Activated CD4-positive, alpha-beta T cell treated with anti-CD3 and anti-CD28 coated beads, Interleukin-2, amount 50 U/mL, for 24 hours (primary cell): ENCODE data around the gene ANKRD33B.
"Not testable (repeated sequence)": the region's sequence is repeated elsewhere in the genome, so short reads cannot be mapped to it uniquely, and the experiment has no call there.

Experiments
- DNase-seq, 2 donors: peaks; one replicate each; pipeline ENCODE4 v3.0.0-alpha.2; 2020; ENCODE audit warnings: low read depth in 1 of 2, low spot score in 1 of 2

Gene ANKRD33B

DNA sequence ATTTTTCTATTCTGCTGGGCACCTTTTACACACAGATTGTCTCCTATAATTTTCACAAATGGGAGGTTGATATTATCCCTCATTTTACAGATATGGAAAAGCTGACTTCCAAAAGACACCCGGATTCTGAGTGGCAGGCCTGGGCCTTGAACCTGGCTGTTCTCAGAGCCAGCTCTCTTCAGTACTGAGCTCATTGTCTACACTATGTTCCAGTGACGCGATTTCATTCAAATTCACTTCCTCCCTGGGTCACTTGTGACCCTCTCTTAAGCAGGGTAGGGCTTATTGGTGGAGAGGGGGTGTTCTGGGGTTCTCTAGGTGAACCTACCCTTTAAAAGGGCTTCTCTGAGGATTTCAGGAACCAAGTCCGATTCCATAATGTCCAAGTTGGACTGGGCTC, 70.2 kb downstream of the ANKRD33B start:
- DNase-seq, result no peak

DNA sequence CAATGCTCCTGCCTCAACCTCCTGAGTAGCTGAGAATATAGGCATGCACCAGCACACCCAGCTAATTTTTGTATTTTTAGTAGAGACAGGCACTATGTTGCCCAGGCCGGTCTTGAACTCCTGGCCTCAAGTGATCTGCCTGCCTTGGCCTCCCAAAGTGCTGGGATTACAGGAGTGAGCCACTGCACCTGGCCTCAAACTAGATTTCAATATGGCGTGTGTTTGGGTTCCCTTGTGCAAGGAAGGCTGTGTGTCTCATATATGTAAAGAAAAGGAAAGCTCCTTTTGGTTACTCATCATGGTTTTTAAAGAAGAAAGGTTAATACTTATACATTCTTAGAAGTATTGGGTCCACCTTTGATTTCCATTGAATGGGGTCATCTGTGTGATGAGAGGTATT, 70.7 kb downstream of the ANKRD33B start:
- DNase-seq, result no peak

DNA sequence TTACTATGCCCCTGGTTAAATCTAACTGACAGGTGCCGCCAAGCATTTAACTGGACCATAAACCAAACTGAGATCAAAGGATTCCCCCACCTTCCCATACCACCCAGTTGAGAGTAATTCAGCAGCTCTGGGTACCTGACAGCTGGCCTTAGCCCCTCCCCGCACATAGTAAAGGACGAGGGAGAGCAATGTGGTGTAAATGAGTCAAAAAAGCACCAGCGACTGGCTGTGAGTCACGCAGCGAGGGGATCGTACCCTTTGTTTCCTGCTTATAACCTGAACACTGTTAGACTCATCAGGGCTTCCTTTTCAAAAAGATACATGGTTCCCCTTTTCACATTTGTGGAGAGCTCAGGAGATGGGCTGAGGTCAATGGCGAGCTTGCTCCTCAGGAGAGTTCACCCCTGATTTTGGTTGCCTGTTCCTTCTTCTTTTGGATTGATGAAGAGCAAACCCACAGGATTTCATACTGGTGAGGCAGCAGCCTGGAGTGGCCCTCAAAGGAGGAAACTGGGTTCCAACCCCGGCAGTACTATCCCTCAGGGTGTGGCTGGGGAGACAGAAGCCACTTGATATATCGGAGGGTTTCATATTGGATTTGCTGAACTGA, 71.5 kb downstream of the ANKRD33B start:
- peak; percentile 38 to 70 for DNase-seq

DNA sequence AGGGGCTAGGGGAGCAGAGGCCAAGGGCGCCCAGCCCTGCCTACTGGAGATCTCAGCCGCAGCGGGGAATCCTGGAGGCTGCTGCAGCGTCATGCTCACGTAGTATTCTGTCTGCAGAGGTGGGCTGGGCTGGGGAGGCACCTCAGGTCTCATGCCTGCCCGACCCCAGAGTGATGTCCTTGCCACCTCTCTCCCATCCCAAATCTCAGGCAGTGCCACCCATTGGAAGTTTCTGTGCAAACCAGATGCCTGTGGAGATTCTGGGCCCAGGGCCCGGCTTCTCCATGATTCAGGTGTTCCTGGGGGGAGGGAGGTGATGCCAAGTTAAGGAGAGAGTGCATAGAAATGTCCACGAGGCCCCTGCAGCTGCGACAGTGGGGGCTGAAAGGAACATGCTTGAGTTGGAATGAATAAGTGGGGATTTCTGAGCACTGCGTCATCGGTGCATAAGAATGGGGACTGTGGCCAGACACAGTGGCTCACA, 72.0 kb downstream of the ANKRD33B start:
- no peak for DNase-seq

DNA sequence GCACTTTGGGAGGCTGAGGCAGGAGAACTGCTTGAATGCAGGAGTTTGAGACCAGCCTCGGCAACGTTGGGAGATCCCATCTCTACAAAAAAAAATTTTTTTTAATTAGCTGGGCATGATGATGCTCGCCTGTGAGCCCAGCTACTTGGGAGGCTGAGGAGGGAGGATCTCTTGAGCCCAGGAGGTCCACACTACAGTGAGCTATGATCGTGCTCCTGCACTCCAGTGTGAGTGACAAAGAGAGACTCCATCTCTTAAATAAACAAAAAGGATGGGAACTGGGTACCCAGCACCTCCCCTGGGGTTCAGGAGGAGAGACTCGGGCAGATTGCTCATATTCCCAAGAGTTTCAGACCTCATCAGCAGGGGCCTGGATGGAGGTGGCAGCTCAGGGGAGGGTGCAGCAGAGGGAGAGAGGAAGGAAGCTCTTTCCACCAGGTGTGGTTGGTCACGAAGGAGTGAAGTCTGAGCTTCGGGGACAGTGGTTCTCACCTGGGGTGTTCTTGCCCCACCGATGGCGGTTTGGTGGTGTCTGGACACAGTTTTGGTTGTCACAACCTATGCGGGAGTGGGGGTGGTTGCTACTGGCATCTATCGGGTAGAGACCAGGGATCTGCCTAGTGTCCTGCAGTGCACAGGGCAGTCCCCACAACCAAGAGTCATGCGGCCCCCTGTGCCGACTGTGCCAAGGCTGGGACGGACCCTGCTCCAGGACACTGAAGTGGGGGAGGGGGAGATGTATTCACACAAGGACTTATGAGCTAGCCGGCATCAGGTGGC, 72.7 kb downstream of the ANKRD33B start:
- no peak for DNase-seq

DNA sequence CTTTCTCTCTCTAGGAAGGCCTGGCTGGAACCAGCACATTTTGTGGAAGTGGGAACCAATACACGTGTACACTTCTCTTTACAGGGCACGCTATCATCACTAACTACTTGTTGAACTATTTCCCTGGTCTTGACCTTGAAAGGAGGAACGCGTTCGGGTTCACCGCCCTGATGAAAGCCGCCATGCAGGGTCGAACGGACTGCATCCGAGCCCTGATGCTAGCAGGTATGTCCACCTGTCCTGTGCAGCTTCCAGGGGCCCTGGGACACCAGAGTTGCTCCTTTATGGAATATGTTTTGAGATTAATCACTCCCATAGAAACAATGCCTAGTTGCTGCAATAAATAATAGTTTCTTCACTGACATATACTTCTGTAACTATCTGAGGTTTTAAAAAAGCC, 74.1 kb downstream of the ANKRD33B start:
- DNase-seq, result no peak

DNA sequence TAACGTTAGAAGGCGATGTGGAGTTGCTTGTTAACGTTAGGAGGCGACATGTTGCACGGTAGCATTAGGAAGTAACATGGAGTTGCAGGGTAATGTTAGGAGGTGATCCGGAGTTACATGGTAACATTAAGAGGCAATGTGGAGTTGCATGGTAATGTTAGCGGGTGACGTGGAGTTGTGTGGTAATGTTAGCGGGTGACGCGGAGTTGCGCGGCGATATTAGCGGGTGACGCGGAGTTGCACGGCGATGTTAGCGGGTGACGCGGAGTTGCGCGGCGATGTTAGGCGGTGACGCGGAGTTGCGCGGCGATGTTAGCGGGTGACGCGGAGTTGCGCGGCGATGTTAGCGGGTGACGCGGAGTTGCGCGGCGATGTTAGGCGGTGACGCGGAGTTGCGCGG, 74.9 kb downstream of the ANKRD33B start:
- DNase-seq, result not testable (repeated sequence)

DNA sequence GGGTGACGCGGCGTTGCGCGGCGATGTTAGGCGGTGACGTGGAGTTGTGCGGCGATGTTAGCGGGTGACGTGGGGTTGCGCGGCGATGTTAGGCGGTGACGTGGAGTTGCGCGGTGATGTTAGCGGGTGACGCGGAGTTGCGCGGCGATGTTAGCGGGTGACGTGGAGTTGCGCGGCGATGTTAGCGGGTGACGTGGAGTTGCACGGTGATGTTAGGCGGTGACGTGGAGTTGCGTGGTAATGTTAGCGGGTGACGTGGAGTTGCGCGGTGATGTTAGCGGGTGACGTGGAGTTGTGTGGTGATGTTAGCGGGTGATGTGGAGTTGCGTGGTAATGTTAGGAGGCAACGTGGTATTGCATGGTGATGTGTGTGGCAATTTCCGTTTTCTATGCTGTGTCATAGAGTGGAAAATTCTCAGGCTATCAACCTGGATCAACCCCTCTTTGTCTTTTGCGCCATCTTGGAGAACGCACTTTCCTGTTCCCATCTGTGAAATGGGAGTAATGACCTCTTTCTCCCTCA, 76.0 kb downstream of the ANKRD33B start:
- no peak for DNase-seq

DNA sequence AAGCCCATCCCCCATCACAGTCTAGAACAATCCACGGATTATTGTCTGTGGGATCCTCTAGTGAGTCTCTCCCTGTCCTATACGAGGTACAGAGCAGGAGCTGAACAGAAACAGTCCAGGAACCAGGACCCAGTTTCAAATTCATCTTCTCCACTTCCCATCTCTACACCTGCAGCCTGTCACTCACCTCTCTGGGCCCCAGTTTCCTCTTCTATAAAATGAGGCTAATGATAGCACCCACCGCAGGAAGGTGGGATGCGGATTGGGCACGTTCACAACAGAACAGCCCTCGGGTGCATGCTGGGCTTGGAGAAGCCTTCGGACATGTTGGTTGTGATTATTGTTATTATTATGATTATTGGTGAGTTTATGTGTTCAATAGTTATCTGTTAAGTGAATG, 78.5 kb downstream of the ANKRD33B start:
- DNase-seq, result no peak

DNA sequence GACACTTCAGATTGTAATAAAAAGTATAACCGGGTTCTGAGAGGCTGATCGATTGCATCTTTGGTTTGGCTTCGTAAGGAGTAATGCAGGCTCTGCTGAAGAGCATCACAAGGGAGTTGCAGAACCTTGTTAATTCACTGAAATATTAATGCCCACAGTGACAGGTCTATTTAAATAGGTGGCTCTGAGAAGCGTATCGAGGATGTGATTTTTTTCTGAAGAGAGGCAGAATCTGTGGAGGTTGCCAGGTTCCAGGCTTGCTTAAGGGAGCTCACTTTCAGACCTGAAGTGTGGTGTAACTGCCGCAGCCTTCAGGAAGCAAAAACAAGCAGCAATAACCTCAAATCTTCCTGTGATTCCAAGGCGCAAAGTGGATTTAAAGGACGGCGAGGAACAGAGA, 80.3 kb downstream of the ANKRD33B start:
- DNase-seq, result no peak

DNA sequence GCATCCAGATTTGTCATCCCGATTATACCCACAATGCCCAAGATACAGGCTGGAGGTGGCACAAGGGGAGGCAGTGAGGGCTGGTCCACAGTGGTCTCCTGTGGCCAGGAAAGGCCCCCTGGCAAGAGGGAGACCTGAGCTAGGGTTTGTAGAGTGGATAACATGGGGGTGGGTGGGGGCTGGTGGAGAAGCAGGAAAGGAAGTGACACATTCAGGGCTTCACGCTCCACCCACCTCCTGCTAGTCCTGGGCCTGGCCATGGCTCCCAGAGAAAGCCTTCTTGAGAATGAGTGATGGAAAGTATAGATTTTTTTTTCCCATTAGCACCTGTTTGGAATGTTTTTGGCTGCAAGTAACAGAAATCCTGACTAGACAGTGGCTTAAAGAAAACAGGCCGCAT, 81.3 kb downstream of the ANKRD33B start:
- no peak for DNase-seq

DNA sequence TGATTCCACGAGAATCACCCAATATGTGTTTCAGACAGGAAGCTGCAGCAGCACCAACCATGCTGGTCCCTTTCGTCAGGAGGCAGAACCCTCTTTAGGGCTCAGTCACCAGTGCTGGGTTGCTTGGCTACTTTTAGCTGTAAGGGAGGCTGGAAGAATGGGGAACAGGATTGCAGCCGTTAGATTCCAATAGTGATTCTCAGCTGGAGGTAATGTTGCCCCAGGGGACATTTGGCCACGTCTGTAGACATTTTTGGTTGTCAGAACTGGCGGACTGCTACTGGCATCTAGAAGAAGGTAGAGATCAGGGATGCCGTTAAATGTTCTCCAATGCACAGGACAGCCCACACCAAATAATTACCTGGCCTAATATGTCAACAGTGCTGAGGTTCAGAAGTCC, 81.8 kb downstream of the ANKRD33B start:
- DNase-seq, result no peak

DNA sequence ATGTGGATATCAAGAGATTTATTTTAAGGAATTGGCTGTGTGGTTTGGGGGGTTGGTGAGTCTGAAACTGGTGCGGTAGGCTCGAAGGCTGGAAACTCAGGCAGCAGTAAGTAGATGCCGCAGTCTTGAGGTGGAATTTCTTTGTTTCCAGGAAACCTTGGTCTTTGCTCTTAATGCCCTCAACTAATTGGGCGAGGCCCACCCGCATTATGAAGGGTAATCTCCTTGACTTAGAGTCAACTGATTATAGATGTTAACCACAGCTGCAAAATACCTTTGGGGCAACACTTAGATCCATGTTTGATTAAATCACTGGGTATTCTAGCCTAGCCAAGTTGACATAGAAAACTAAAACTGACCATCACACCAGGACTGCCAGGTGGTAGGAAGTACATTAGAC, 83.8 kb downstream of the ANKRD33B start:
- DNase-seq, result no peak

DNA sequence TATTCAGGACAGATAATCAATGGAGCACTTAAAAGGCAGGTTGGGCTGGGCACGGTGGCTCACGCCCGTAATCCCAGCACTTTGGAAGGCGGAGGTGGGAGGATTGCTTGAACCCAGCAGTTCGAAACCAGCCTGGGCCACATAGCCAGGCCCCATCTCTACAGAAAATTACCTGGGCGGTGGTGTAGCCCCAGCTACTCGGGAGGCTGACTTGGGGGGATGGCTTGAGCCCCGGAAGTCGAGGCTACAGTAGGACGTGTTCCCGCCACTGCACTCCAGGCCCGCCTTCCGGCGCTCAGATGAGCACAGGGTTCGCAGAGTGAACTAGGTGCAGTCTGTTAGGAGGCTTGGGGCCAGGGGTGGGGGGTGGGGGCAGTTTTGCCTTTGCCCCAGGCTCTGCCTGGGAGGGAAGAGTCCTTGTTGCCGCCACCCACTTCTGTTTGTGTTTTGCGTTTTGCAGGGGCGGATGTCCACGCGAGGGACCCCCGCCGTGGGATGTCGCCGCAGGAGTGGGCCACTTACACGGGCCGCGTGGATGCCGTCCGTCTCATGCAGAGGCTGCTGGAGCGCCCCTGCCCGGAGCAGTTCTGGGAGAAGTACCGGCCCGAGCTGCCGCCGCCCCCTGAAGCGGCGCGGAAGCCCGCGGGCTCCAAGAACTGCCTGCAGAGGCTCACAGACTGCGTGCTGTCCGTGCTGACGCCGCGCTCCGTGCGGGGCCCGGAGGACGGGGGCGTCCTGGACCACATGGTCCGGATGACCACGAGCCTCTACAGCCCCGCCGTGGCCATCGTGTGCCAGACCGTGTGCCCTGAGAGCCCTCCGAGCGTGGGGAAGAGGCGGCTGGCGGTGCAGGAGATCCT, 85.2 kb downstream of the ANKRD33B start:
- no peak for DNase-seq

DNA sequence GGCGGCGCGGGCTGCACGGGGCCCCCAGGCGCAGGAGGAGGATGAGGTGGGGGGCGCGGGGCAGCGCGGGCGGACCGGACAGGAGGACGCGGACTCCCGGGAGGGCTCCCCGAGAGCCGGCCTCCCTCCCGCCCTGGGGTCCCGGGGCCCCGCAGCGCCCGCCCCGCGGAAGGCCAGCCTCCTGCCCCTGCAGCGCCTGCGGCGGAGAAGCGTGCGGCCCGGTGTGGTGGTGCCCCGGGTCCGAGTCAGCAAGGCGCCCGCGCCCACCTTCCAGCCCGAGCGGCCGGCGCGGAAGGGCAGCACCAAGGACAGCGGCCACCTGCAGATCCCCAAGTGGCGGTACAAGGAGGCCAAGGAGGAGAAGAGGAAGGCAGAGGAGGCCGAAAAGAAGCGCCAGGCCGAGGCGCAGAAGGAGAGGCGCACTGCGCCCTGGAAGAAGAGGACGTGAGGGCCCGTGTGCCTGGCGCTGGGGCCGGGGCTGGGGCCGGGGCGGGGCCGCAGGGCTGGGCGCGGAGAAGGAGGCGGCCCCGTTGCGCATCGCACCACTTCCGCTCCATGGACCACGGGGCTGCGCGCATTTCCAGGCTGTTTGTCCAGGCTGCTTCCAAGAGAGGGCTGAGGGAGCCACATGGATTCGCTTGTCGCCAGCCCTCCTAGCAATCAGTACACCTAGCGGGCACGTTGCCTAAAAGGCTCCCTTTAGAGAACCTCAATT, 86.0 kb downstream of the ANKRD33B start:
- no peak for DNase-seq

DNA sequence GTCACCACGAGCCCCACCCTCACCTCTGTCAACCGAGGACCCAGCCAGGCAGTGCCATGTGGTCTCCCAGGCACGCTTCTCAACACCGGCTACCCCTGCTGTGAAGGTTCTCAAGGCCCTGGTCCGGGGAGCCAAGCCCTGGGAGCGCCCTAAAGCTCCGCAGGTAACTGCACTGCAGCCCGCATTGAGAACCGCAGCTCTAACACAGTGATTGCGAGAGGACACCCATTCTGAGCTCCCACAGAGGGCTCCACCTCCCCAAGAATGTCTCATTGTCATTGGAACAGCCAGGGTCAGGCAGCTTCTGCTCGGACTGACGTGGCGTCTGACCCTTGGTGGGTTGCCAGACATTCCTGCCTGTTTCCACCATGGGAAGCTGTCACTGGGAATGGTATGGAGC, 88.3 kb downstream of the ANKRD33B start:
- no peak for DNase-seq

DNA sequence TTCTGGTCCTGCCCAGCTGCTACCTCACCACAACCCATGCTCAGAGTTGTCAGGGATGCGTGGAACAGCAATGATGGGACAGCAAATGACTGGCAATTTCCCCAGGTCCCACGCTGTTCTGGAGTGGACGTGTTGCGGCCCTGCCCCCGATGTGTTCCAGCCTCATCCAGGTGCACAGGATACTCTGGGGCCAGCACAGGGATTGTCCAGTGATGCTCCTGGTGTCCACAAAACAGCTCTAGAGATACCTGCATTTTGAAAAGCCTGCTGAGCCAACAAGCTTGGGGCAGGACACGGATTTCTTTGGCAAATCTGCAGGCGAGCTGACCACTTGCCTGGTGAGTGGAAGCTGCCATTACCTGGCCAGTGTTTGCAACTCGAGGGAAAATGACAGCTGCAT, 88.7 kb downstream of the ANKRD33B start:
- no peak for DNase-seq

DNA sequence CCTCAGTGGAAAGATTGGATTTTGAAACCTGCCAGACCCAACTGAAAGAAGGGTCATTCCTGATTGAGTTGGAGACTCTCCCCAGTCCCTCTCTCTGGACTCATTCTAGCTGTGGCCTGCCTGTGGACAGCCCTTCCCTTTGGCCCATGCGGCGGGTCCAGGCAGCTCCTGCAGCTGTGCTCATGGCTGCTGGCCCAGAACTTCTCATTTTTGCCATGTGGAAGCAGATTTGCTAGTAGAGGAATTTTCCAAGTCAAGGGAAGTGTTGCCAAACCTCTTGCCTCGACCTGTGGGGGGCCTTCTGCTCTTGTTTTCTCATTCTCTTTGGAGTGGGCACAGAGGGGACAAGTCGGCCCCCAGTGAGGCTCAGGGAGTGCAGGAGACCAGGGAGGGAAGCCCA, 89.2 kb downstream of the ANKRD33B start:
- DNase-seq, result no peak

DNA sequence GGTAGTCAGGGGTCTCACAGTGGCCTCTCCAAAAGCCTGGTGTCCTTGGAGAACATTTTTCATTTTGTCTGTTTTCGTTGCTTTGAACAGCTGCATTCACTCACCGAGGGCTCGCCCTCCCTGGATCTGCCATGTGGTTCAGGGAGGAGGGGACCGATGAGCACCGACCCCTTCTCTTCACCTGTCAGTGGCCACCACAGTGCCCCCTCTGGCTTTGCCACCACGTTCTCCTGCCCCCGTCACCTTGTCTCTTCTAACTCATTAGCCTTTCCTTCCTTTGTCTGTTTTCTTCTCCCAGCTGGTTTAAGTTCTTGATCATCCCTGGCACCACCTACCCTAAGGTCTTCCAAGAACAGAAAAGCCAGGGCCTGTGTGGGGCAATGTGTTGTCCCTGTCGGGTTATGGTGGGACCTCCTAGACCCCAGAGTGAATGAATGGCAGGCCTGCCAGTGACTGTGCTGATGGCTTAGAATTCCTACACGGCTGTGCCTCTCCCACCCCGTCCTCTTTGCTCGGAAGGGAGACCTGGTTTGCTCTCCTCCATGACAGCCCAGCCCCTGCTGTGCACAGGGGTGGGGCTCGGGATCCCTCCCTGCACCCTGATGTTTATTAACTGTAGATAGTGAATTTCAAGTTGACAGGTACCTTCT, 90.0 kb downstream of the ANKRD33B start:
- no peak for DNase-seq

DNA sequence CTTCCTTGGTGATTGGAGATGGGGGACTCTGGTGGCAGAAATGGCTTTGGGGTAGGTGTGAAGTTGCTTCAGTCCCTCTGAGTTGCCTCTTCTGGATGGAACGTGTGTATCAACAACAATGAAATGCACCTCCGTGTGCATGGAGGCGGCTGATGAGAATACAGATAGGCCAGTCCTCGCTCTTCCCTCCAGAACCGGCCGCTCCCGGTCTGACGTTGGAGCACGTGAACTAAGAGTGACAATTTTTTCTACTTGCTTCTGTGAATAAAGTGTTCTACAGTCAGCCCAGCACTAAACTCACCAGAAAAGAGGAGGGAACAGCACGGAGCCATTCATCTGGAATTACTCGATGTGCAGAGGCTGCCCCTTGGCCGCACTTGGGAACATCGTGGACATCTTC, 90.7 kb downstream of the ANKRD33B start:
- DNase-seq, result no peak
